M059J (cell line): ENCODE measurements around the gene PM20D2. TPM values are rescaled to one million over a fixed set of nuclear protein-coding genes. Genes with fewer than 3 reads are reported as not detected.

Experiments
- DNase-seq: peaks from one replicate; pipeline ENCODE4 v3.0.0-alpha.2; 2012; ENCODE audit warnings: low read depth
- total RNA-seq: library from RNA; depleted of rRNA; stranded (reverse); fragments of >200 nt; shearing (Covaris generic); gene quantifications from 2 replicates; pipeline ENCODE4 v1.2.3, GENCODE V29; 2014

PM20D2 gene
- total RNA-seq, 1 experiment from 2014 or later, result 12.4 TPM

DNA sequence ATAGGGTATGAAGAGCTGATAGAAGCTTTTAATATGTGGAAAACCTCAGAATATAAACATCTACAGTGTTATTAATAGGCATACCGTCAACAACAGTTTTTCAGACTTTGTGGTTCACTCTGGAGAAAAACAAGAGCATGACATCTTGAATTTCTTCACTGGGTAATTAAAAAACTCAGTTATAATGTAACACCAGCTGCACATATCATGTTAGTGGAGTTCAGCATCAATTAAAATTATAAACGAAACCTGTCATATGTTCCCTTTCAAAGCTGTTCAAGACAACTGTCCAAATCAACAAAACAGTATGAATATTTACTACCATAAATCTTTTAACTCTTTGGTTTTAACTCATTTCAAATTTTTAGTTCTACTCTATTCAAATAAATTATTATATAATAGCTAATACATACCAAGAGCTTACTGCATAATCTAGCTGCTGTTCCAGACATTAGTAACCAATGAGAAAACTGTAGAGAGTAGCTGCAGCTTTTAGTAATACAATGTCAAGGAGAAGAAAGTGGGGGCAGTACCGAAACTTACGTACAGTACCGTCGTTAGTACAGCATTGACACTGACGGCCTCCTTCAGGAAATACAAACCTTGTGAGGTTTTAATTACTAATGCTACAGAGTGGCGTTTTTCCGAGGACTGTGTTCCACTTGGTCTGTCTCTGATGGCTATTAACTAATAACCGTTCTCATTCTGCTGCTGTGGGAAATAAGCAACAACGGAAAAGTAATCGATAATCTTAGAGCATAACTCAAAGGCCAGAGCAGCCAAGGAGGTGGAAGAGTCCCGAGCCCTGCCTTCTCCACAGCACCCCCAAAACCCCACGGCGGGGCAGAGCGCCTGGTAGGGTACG, 532 bp upstream of the PM20D2 start:
- peak; percentile 50 for DNase-seq

DNA sequence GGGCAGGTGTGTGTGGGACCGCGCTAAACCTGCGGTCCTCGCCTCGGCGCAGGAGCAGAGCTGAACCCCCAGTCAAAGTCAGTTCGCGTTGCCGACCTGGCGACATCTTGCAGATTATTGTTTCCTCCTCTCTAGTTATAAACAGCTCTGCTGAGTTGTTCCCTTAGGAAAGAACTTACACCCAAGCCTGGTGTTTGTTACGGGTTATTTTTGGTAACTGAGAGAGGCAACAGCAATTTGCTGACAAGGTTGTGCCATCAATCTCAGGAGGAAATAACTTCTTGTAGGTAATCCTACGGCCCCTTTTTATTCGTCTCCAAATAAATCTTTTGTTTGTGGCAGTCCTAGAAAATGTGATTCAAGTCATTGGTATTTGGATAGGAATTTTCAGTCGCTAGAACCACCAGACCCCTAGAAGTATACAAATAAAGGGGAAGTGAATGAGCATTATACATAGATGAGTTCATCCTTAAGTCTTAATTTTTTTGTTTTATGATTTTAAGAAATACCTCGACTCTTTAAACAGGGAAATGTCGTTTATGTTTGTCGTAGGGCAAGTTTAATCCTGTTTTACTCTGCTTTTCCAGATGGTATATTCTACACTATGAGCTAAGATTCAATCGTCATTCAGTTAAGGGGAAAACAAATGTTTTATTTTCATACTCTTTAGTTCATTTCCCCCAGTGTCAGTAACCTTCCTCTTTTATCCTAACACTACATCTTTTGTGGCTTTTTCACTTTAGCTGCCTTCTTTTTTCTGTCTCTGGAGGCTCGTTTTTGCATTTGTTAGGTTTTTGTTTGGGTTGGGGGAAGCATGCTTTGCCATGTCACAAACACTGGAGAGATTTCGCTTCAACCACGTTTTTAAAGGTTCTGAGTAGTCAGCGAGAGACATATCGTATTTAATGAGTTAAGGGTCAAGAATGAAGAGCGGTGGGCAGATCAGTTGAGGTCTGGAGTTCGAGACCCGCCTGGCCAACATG, 1.2 kb downstream of the PM20D2 start:
- peak; percentile 59 for DNase-seq

DNA sequence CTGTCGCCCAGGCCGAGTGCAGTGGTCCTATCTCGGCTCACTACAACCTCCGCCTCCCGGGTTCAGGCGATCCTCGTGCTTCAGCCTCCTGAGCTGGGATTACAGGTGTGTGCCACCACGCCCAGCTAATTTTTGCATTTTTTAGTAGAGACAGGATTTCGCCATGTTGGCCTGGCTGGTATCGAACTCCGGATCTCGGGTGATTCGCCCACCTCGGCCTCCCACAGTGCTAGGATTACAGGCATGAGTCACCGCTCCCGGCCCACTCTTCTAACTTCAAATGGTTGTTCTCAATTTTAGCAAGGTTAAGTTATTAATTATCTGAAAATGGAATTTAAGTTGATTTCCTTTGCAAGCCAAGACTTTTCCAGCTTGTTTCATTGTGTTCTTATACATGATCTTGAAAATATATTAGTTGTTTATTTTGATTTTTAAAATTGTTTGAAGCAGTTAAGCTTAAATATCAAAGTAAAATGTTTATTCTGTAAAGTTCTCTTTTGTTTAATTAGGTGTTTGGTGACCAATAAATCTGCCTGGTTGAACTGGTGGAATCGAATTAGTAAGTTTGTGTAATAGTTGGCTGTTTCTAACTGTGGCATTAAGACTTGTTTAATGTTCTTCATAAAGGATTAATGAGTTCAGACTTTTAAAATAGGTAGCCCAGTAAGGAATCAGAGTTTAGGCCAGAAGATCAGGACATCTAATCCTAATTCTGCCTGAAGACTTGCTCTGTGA, 2.3 kb downstream of the PM20D2 start:
- DNase-seq, result peak; percentile 28

DNA sequence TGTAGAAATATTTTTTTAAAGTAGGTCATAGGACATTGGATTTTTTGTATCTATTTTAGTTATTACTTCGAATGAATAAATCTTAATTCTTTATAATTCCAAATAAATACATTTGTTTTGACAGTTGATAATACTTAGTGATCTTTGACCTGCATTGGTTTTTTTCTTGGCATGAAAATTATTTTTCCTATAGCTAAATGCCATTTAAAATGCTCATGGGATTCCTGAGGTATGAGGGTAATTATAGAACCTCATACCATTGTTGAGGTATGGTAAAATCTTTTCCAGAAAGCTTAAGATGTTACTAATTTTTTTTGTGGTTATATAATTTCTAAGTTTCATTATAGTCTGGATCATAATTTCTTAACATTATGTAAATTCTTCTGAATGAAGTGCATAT, 8.3 kb downstream of the PM20D2 start:
- no peak for DNase-seq

DNA sequence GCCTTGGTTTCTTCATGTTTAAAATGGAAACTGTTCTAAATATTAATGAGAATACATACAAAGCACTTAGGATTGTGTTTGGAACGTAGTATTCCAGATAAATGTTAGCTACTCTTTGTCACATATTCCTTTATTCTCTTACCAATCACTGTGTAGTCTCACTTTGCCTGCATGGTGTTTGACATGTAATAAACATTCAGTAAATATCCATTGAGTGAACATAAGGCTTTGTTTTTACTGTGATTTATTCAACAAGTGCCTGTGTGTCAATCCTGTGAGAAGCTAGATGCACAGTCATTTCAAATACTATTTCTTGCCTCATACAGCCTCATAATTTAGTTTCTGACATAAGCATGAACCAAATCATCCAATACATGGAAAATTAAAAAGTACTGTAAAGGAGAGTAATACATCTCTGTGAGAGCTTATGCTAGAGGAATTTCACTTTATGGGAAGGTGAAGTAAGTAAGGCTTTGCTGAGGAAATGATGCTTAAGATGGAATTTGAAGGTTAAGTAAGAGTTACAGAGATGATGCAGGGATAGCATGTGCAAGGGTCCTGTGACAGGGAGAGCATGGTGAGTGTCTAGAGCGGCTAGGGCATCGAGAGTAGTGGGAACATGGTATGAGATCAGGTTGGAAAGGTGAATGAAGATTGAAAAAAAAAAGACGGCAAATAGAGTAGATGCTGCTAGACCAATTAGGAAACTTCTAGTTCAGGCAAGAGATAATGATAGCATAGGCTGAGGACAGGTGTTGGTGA, 14.7 kb downstream of the PM20D2 start:
- DNase-seq, result no peak

DNA sequence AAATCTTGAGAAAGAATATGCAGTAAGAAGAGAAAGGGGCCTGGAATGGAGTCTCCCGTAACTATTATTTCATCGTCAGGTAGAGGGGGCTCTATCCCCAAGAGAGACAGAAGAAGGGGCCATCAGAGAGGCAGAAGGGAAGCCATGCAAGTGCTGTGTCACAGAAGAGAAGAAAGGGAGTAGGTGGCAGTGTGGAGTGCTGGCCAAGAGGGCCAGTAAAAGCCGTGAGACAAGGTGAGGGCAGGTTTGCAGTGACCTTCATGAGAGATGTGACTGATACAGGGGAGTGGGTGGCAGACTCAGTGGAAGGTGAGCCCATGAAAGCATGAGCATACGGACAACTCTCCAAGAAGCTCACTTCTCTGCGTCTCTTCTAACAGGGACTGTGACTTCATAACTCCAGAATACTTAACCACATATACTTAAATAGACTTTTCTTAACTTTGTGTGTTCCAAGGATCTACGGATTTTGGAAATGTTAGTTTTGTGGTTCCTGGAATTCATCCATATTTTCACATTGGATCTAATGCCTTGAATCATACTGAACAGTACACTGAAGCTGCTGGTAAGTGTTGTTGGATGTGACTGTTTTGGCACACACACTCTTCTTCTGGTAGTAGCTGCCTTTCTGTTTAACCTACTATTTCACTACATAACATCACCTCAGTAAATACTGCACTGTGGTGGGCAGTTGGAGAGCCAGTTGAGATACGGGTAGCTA, 15.6 kb downstream of the PM20D2 start:
- DNase-seq, result no peak

DNA sequence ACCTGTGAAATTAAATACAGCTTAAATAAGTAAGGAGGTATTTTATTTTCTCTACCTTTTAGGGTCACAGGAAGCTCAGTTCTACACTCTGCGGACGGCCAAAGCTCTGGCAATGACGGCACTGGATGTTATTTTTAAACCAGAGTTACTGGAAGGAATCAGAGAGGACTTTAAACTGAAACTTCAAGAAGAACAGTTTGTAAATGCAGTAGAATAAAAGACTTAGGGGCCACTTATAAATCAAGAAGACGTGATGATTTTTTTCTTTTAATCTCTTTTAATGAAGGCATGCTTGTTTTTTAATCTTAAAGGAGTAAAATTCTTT, 16.2 kb downstream of the PM20D2 start:
- DNase-seq, result no peak

DNA sequence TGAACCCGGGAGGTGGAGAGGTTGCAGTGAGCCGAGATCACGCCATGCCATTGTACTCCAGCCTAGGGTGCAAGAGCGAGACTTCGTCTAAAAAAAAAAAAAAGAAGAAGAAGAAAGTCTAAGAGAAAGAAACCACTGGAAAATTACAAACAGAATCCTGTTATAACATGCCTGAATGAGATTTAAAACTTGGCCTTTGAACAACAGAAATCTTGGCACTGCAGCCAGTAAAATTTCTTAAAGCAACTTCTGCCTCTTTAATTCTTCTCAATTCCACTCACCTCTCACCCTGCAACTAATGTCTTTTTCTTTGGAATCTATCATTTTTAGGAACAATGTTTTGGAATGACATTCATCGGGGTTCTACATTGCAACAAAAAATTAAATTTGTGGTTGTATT, 26.3 kb downstream of the PM20D2 start:
- DNase-seq, result no peak

DNA sequence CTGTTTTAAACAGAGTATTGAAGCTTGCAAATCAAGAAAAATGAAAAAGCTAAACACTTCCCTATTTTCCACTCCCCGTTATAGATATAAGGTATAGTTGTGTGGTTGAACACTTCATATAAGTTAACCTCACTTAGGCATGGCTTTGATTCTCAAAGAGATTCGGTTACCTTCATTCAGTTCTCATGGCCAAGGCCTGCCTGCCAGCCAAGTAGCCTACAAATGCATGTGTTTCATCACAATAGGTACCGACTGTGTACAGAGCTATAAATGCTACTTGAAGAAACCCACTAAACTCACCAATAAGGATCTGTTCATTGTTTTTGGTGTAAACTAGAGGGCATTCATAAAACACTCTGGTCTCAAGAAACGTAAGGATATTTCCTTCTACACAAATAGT, 27.8 kb downstream of the PM20D2 start:
- no peak for DNase-seq

DNA sequence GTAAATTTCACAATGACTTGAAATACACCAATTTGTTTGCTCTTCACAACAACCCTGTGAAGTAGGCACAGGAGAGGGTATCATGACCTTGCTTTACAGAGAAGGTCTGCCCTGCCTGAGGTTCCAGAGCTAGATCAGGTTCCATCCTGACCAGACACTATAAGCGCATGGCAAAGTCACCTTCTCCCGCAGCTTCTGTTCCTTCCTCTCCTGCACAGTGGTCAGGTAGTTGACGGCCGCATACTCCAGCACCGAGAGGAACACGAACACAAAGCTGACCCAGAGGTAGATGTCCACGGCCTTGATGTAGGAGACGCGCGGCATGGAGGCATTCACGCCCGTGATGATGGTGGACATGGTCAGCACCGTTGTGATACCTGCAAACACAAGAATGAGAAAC, 34.3 kb downstream of the PM20D2 start:
- no peak for DNase-seq

DNA sequence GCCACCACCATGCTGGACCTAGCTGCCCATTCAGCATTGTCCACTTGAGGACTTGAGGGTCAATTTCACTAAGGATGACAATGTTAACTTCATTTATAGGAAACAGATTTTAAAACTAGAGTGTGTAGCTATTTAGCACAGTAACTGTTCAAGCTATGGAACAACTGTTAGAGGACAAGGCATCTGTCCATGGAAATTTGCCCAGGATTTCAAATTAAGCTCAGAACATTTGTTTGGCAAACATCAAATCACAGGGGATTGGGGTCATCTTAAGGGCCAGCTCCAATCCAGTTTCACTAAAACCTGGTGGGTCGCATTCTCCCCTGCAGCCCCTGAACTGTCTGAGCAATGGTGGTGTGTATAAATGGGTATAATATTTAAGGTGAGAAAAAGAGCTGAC, 35.1 kb downstream of the PM20D2 start:
- DNase-seq, result no peak

DNA sequence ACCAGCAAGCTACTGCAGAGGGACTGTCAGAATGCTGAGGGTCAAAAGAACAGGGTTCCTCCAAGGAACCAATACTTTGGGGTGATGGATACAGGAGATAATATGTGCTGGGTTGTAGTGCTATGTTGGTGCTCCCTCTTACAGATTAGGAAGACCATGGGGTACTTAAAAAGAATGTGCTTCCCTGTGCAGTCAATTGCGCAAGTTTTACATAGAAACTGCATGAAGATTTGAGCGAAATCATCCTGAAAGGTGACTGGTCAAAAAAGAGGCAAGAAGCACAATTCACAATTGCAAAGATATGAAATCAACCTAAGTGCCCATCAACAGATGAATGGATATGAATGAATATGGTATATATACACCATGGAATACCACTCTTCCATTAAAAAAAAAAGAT, 37.4 kb downstream of the PM20D2 start:
- DNase-seq, result no peak

DNA sequence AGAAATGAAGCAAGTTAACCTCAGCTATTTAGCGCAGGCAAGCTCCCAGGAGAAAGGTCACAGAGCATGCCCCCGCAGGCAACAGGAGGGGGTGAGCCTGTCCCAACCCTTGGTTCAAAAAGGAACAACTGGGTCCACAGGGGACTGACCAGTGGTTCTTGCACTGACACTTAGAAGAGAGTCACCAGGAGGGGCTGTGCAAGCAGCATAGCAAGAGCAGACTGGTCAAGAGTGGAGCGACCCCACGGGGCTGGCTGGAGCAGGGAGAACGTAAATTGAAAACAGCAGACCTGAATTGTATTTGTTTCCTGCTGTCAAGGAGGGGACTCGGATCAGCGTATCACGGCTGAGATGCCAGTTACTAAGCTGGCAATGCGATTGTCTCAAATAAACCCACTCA, 38.5 kb downstream of the PM20D2 start:
- no peak for DNase-seq

DNA sequence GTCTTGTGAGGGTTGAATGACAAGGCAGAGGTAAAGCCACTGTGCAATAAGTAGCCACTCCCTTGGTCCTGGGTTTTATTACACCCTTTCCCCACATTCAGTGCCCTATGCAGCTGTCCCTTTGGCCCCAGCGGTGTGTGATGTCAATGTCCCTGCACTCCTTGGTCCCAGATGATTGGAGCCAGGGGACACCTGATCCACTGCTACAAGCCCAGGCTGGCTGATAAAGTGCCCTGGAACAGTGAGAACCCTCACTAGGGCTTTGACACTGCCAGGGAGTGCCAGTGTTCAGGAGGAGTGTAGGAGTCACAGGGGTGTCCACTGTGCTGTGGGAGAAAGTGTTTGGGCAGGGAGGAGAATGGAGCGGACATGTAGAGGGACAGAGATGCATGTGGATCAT, 40.9 kb downstream of the PM20D2 start:
- no peak for DNase-seq

DNA sequence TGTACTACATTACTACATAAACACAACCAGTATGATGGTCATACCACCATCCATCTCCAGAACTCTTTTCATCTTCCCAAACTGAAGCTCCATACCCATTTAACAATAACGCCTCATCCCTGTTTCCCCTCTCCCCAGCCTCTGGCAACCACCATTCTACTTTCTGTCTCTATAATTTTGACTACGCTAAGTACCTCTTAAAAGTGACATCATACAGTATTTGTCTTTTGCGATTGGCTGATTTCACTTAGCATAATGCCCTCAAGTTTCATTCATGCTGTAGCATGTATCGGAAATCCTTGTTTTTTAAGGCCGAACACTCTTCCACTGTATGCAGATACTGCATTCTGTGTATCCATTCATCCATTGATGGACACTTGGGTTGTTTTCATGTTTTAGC, 41.6 kb downstream of the PM20D2 start:
- DNase-seq, result no peak

DNA sequence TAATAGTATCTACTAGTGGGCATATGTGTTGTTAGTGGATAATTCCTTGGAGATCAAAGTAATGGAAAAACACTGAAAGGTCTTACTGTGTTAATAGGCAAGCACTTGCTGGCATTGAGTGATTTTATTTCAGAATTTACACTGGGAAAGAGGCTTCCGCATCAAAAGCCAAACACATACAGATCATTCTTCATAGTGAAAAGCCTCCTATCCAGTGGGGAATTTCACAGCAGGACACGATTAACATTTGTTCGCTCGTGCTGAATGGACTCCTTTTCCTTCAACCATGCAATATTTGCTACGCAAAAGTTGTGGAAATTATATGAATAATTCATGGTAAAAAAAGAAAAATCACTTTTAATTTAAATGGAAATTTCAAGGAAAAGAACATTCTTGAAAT, 44.9 kb downstream of the PM20D2 start:
- no peak for DNase-seq

DNA sequence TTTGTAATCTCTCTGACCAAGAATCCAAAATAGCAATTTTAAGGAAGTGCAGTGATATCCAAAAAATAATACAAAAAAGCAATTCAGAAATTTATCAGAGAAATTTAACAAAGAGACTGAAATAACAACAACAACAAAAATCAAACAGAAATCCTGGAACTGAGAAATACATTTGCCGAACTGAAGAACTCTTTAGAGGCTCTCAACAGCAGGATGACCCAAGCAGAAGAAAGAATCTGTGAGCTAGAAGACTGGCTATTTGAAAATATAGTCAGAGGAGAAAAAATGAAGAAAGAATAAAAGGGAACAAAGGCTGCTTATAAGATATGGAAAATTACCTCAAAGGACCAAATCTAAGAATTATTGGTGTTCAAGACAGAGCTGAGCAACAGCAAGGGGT, 48.7 kb downstream of the PM20D2 start:
- DNase-seq, result no peak

DNA sequence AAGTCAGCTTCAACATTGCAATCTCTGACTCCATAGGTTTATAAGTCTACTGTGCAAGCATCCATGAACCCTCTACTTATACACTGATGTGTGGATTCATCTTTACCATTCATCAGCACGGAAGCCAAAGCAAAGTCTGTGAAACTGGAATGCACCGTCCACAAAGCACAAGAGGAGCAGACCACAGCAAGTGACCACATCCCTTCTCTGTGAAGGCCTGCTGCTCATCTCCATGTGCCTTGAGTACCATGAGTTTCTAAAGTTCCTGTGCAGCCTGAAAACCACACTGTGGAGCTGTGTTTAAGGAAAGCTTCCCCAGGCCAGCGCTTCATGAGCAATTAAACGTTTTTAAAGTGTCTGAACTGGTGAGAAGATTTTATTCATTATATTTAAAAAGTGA, 51.3 kb downstream of the PM20D2 start:
- no peak for DNase-seq

DNA sequence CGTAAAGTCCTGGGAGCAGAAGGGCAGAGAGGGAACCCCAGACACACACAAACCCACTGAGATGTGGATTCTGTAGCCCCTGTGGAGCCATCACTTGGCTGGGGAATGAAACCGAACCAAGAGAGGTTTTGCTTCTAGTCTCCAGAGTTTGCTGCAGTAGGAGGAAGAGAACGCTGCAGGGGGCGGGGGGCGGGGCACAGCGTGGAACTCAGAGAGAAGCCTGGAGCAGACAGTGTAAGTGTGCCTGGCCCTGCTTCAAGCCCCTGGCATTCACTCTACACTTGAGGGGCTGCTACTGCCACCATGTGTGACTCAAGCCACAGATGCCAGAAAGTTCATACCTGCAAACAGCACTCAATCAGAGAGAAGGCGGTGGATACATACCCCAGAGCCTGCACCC, 52.4 kb downstream of the PM20D2 start:
- DNase-seq, result no peak

DNA sequence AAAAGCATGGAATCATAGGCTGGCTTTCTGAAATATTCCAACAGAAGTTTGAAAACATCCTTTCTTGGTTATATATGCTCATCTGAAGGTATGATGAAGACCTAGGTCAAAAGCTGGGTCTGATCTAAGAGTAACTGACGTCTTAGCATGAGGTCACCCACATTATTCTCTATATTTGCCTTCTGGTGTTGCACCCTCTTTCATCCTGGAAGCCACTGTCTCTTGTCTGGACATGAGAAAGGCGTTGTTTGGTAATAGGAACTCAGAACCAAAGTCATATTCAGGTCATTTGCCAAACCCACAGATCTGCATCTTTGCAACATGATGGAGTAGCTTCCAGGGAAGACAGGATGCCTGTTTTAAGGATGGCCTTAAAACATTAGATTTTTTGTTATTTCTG, 53.7 kb downstream of the PM20D2 start:
- no peak for DNase-seq

DNA sequence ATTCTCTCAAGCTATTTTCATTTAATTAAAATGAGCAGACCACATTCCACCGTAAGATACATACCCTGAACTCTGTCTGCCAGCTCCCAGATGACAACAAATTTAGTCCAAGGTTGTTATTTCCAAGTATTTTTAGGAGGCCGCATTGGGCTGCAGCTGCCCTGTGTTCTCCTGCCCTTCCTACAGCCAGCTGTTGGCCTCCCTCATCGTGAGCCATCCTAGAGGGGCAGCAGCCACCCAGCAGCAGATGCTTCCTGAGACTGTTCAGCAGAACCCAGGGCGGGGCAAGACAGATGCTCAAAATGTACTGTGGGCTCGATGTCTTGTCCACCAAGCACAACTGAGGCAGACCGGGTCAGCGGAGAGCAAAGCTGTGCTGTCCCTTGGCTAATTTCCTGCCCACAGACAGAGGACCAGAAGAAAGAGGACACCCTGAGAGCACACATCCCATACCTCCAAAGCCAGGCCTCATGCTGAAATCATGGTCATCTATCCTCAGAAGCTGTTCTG, 54.9 kb downstream of the PM20D2 start:
- DNase-seq, result no peak
